Upper lobe of right lung (tissue), 1 donor: ENCODE measurements around the gene C1QL1. TPM values are rescaled to one million over a fixed set of nuclear protein-coding genes. Genes with fewer than 3 reads are reported as not detected.
"Not testable (repeated sequence)": the region's sequence is repeated elsewhere in the genome, so short reads cannot be mapped to it uniquely, and the experiment has no call there.

ENCODE experiments used
- ATAC-seq: fragments of 200-7000 bp; cut with Tn5 transposase; one replicate; pipeline ENCODE4 v1.9.1; 2020; ENCODE audit warnings: mild to moderate bottlenecking, moderate library complexity
- DNase-seq: peaks from one replicate; pipeline ENCODE4 v3.0.0-alpha.2; 2020
- H3K27ac ChIP-seq: fragments of 200-600 bp; one replicate; pipeline ENCODE4 v1.8.0; 2022
- H3K27me3 ChIP-seq: fragments of 200-600 bp; one replicate; pipeline ENCODE4 v1.8.0; 2022; ENCODE audit warnings: mild to moderate bottlenecking
- H3K36me3 ChIP-seq: fragments of 200-600 bp; one replicate; pipeline ENCODE4 v1.8.0; 2022
- H3K4me1 ChIP-seq: fragments of 200-600 bp; one replicate; pipeline ENCODE4 v1.8.0; 2022
- H3K4me3 ChIP-seq: fragments of 200-600 bp; one replicate; pipeline ENCODE4 v1.8.0; 2022; ENCODE audit warnings: mild to moderate bottlenecking
- H3K9me3 ChIP-seq: fragments of 200-600 bp; one replicate; pipeline ENCODE4 v1.8.0; 2022
- intact Hi-C: fragments of 100-400 bp; cut with DNase I; formaldehyde crosslinking; loops from one replicate; pipeline ENCODE4 v1.11.0; 2022
- total RNA-seq: library from RNA; stranded (reverse); fragmentation: NEBNext Ultra II Directional; extraction: Animal tissue kit (Norgen Biotek cat#: 25700); gene quantifications from one replicate; pipeline ENCODE4 v1.2.1, GENCODE V29; 2021
- TF ChIP-seq, protein P1 (sequence below): fragments of 200-600 bp; IDR thresholded peaks from one replicate; pipeline ENCODE4 v1.8.0; 2022; ENCODE audit warnings: antibody characterized with exemption
- donor health status: DM: no; HTN: yes; CAD: no; lungs with severe emphysema.

Gene C1QL1
- total RNA-seq, 1 donor from 2014 or later: 0.52 TPM

GRCh38 chr17:44956998-44957981 is 10.8 kb downstream of the C1QL1 start:
- DNase-seq (no peak), ATAC-seq (no peak)
- TF ChIP-seq, protein P1, sequence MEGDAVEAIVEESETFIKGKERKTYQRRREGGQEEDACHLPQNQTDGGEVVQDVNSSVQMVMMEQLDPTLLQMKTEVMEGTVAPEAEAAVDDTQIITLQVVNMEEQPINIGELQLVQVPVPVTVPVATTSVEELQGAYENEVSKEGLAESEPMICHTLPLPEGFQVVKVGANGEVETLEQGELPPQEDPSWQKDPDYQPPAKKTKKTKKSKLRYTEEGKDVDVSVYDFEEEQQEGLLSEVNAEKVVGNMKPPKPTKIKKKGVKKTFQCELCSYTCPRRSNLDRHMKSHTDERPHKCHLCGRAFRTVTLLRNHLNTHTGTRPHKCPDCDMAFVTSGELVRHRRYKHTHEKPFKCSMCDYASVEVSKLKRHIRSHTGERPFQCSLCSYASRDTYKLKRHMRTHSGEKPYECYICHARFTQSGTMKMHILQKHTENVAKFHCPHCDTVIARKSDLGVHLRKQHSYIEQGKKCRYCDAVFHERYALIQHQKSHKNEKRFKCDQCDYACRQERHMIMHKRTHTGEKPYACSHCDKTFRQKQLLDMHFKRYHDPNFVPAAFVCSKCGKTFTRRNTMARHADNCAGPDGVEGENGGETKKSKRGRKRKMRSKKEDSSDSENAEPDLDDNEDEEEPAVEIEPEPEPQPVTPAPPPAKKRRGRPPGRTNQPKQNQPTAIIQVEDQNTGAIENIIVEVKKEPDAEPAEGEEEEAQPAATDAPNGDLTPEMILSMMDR: no peak
- no peak overlapping the region for H3K4me3 ChIP-seq
- H3K27me3 ChIP-seq: peaks cover 36% of the 10 kb centered on the region
- H3K4me1 ChIP-seq: peaks cover 4% of the 10 kb centered on the region
- no peak overlapping the region for H3K27ac ChIP-seq
- no peaks in the 10 kb centered on the region for H3K9me3 ChIP-seq
- intact Hi-C loops: no loop called here
- no peaks in the 10 kb centered on the region for H3K36me3 ChIP-seq

DNA sequence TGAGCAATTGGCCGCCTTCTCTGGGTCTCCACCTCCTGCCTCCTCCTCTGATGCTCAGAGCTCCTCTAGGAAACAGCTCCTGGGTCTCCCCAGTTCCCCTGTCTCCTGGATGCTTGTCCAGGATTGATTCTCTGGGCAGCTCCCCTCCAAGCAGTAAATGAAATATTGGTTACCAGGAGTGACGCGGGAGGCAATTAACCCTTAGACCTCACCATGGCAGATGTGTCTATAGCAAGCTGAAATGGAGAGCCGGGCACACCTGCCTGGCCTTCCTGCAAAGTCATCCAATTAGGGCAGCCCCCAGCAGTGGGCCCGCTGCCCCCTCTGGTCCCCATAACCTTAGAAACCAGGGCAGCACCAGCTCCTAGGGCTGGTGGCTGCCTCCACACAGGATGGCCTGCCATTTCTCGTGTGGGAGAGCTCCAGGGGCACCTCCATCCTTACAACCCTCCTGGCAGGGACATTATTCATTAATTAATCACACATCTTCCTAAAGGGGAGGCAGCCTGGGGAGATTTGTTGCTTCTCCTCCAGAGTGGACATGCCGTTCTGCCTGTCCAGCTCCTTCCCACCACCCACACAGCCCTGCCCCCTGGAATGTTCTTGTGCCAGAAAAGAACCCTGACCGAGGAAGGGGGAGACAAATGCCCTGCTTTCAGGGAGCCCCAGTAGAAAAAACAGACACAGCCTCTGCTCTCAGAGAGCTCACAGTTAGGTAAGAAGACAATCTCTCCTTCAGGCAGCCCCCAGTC is 12.3 kb downstream of the C1QL1 start:
- H3K36me3 ChIP-seq: no peaks in the 10 kb centered on the region
- H3K9me3 ChIP-seq: no peaks in the 10 kb centered on the region
- H3K4me1 ChIP-seq: peaks cover 4% of the 10 kb centered on the region
- no peak for ATAC-seq
- intact Hi-C loops: no loop called here
- H3K4me3 ChIP-seq: no peak overlapping the region
- TF ChIP-seq, protein P1: no peak
- H3K27ac ChIP-seq: no peak overlapping the region
- DNase-seq: no peak
- peaks cover 31% of the 10 kb centered on the region for H3K27me3 ChIP-seq

GRCh38 chr17:44952946-44953475 is 15.1 kb downstream of the C1QL1 start:
- Histone ChIP-seq H3K9me3 (no peaks in the 10 kb centered on the region), H3K4me3 (no peak overlapping the region), H3K4me1 (no peaks in the 10 kb centered on the region), H3K27ac (no peak overlapping the region), H3K27me3 (peaks cover 9% of the 10 kb centered on the region), H3K36me3 (no peaks in the 10 kb centered on the region)
- TF ChIP-seq, protein P1: no peak
- DNase-seq (peak; percentile 25), ATAC-seq (no peak)
- intact Hi-C loops: no loop called here

GRCh38 chr17:44948315-44948795 is 19.7 kb downstream of the C1QL1 start:
- TF ChIP-seq, protein P1: no peak
- no peaks in the 10 kb centered on the region for H3K27me3 ChIP-seq
- DNase-seq (no peak), ATAC-seq (no peak)
- intact Hi-C loops: no loop called here
- peaks cover 7% of the 10 kb centered on the region for H3K4me1 ChIP-seq
- no peaks in the 10 kb centered on the region for H3K36me3 ChIP-seq
- H3K27ac ChIP-seq: peak overlapping the region; percentile 72
- H3K4me3 ChIP-seq: peak overlapping the region; percentile 71
- H3K9me3 ChIP-seq: no peaks in the 10 kb centered on the region

- H3K4me3 ChIP-seq: peak within 1 kb of the TSS; percentile 71
- TF ChIP-seq, protein P1: no peak
- ATAC-seq (peak; percentile 99), DNase-seq (peak; percentile 91)
- H3K9me3 ChIP-seq: no peaks in the 10 kb centered on the region
- no peaks in the 10 kb centered on the region for H3K36me3 ChIP-seq
- H3K27me3 ChIP-seq: no peaks in the 10 kb centered on the region
- H3K27ac ChIP-seq: peak within 1 kb of the TSS; percentile 72
- intact Hi-C loops: no loop called here
- peaks cover 7% of the 10 kb centered on the region for H3K4me1 ChIP-seq
Measured at GRCh38 chr17:44947461-44948314, 20.4 kb downstream of the C1QL1 start, which contains the start of gene KIF18B. Gene KIF18B, minus strand, starts transcription at chr17:44947773. Its CDS starts 11,429 bp downstream, at chr17:44936344.

DNA sequence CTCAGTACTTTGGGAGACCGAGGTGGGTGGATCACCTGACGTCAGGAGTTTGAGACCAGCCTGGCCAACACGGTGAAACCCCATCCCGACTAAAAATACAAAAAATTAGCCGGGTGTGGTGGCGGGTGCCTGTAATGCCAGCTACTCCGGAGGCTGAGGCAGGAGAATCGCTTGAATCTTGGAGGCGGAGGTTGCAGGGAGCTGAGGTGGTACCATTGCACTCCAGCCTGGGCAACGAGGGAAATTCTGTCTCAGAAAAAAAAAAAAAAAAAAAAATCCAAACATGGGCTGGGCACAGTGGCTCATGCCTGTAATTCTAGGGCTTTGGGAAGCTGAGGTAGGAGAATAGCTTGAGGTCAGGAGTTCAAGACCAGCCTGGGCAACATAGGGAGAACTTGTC is 22.5 kb downstream of the C1QL1 start:
- H3K36me3 ChIP-seq, H3K4me1 ChIP-seq, DNase-seq, ATAC-seq, H3K27me3 ChIP-seq, intact Hi-C loops, H3K27ac ChIP-seq, H3K9me3 ChIP-seq, H3K4me3 ChIP-seq: not testable (repeated sequence)
